Measurements from ENCODE around the gene XPO4.
"Not testable (repeated sequence)": the region's sequence is repeated elsewhere in the genome, so short reads cannot be mapped to it uniquely, and the experiment has no call there.

Gene XPO4

DNA sequence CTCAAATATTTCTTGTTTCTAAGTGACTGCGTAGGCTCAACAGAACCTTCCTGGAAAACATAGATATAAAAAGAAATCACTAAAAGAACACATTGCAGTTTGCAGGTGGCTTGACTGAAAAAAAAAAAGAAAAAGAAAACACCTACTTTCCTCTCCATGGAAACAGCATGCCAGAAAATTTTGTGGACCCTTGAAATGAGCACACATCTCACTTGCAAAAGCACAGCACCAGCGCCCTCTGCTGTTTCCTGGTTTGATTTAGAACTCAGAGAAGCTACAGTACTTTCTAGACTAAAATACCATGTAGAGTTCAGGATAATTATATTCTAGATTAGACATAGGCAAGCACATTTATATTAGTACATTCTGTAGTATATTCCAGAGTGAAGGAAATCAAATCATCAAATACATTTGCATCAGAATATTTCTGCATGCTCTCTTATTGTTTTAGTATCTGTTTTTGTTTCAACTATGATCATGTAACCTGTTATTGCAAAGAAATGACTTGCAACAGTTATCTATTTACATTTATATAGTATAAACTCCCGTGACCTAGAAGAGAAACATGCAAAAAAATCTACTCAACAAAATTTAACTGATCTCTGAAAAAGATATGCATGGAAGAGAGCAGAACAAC lies 22.3 kb upstream of the XPO4 start:
- Histone ChIP-seq H3K4me3 (ENCODE audit: low read depth, low read length) (no peak overlapping the region), H3K27me3 (ENCODE audit: control insufficient read depth, insufficient read depth, low read length) (no peaks in the 10 kb centered on the region), H2AFZ (no peak overlapping the region), H3K4me1 (no peaks in the 10 kb centered on the region), H3K9me3 (ENCODE audit: control insufficient read depth, low read length) (no peaks in the 10 kb centered on the region), H3K9ac (no peak overlapping the region), H3K27ac (no peak overlapping the region), H3K79me2 (no peaks in the 10 kb centered on the region), H3K4me2 (ENCODE audit: low read length) (no peak overlapping the region), H3K36me3 (ENCODE audit: control insufficient read depth, insufficient read depth, low read length) (no peaks in the 10 kb centered on the region)
- TF ChIP-seq, protein P1, sequence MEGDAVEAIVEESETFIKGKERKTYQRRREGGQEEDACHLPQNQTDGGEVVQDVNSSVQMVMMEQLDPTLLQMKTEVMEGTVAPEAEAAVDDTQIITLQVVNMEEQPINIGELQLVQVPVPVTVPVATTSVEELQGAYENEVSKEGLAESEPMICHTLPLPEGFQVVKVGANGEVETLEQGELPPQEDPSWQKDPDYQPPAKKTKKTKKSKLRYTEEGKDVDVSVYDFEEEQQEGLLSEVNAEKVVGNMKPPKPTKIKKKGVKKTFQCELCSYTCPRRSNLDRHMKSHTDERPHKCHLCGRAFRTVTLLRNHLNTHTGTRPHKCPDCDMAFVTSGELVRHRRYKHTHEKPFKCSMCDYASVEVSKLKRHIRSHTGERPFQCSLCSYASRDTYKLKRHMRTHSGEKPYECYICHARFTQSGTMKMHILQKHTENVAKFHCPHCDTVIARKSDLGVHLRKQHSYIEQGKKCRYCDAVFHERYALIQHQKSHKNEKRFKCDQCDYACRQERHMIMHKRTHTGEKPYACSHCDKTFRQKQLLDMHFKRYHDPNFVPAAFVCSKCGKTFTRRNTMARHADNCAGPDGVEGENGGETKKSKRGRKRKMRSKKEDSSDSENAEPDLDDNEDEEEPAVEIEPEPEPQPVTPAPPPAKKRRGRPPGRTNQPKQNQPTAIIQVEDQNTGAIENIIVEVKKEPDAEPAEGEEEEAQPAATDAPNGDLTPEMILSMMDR (IDR thresholded peaks at IDR 0.05), result peak; percentile 52

DNA sequence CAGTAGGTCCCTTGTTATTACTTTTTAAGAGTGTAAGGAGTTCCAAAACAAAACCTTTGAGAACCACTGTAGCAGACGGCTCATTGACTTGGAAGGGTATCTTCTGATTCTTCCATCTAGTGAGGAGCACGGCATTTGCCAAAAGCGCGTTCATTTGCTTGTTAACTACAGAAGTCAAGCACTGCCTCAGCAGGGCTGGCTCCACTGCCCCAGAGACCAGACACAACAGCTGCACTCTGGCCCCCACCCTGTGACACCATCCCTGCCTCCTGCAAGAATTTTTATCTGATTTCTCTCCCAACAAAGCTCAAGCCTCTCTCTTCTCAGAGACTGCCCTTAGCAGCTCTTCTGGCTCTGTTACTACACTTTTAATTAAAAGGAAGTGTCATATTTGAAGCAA lies 20.7 kb upstream of the XPO4 start:
- Histone ChIP-seq H3K4me2 (ENCODE audit: low read length) (no peak overlapping the region), H3K9ac (no peak overlapping the region)
- TF ChIP-seq, protein P1 (IDR thresholded peaks at IDR 0.05), result no peak

DNA sequence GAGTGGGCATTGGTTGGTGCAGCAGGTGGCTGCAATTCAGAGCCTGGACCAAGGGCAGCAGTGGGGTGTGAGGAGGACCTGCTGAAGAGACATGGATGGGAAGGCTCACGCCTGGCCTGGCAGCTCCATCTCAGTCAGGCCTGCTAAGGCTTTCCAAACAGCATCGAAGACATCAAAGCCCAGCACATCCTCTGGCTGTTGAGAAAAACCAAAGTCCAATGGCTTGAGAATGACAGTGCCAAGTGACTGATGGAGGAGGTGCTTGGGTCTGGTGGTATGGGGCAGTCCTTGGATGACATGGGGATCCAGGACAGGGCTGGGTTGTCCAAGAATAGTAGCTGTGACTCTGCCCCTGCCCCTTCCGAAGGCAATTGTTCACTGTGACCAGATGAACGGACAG lies 19.0 kb upstream of the XPO4 start:
- Histone ChIP-seq H3K9me3 (ENCODE audit: control insufficient read depth, low read length) (no peaks in the 10 kb centered on the region), H2AFZ (no peak overlapping the region), H3K79me2 (no peaks in the 10 kb centered on the region), H3K27me3 (ENCODE audit: control insufficient read depth, insufficient read depth, low read length) (no peaks in the 10 kb centered on the region), H3K4me1 (no peaks in the 10 kb centered on the region), H3K27ac (no peak overlapping the region), H3K9ac (no peak overlapping the region), H3K4me3 (ENCODE audit: low read depth, low read length) (no peak overlapping the region), H3K4me2 (ENCODE audit: low read length) (no peak overlapping the region), H3K36me3 (ENCODE audit: control insufficient read depth, insufficient read depth, low read length) (no peaks in the 10 kb centered on the region)
- TF ChIP-seq, protein P1 (IDR thresholded peaks at IDR 0.05), result no peak

More for the DNA sequence above, 20.7 kb upstream of the XPO4 start:
- H3K27ac ChIP-seq, result no peak overlapping the region
- no peaks in the 10 kb centered on the region for H3K36me3 ChIP-seq (ENCODE audit: control insufficient read depth, insufficient read depth, low read length)
- no peak overlapping the region for H3K4me3 ChIP-seq (ENCODE audit: low read depth, low read length)
- no peaks in the 10 kb centered on the region for H3K27me3 ChIP-seq (ENCODE audit: control insufficient read depth, insufficient read depth, low read length)
- H3K4me1 ChIP-seq, result no peaks in the 10 kb centered on the region
- H2AFZ ChIP-seq, result no peak overlapping the region
- H3K79me2 ChIP-seq, result no peaks in the 10 kb centered on the region
- no peaks in the 10 kb centered on the region for H3K9me3 ChIP-seq (ENCODE audit: control insufficient read depth, low read length)

DNA sequence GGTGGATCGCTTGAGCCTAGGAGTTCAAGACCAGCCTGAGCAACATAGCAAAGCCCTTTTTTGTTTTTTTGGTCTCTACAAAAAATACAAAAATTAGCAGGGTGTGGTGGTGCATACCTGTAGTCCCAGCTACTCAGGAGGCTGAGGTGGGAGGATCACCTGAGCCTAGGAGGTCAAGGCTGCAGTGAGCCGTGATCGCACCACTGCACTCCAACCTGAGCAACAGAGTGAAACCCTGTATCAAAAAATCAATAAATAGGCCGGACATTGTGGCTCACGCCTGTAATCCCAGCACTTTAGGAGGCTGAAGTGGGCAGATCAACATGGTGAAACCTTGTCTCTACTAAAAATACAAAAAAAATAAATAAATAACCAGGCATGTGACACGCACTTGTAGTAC lies 13.1 kb upstream of the XPO4 start:
- not testable (repeated sequence) for H3K9me3 ChIP-seq (ENCODE audit: control insufficient read depth, low read length)

DNA sequence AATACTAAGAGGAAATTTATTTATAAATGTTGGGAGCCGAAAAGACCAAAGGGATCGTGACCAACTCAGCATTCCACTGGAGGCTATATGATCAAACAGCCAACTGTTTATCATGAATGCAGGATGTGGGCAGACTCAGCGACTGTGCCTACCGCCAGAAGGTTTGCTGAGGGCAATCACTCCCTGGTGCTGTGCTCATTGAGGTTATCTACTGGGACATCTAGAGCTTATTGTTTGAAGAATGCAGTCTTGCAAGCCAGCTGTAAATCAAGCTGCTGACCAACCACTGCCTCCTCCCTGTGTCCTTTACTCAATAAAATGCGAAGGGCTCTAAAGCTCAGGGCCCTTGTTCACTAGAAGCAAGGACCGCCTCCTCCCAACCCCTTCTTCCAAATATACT lies 8.5 kb upstream of the XPO4 start:
- Histone ChIP-seq H3K27me3 (ENCODE audit: control insufficient read depth, insufficient read depth, low read length) (no peaks in the 10 kb centered on the region), H3K4me2 (ENCODE audit: low read length) (no peak overlapping the region), H3K9ac (no peak overlapping the region), H3K4me1 (no peaks in the 10 kb centered on the region), H3K79me2 (no peaks in the 10 kb centered on the region), H3K9me3 (ENCODE audit: control insufficient read depth, low read length) (no peaks in the 10 kb centered on the region), H2AFZ (no peak overlapping the region), H3K27ac (no peak overlapping the region), H3K36me3 (ENCODE audit: control insufficient read depth, insufficient read depth, low read length) (no peaks in the 10 kb centered on the region), H3K4me3 (ENCODE audit: low read depth, low read length) (no peak overlapping the region)
- TF ChIP-seq, protein P1 (IDR thresholded peaks at IDR 0.05), result no peak

More for the DNA sequence above, 13.1 kb upstream of the XPO4 start:
- H3K4me1 ChIP-seq; H3K4me2 ChIP-seq (ENCODE audit: low read length); H2AFZ ChIP-seq; H3K79me2 ChIP-seq; H3K4me3 ChIP-seq (ENCODE audit: low read depth, low read length); H3K27me3 ChIP-seq (ENCODE audit: control insufficient read depth, insufficient read depth, low read length); H3K27ac ChIP-seq; H3K9ac ChIP-seq; H3K36me3 ChIP-seq (ENCODE audit: control insufficient read depth, insufficient read depth, low read length): not testable (repeated sequence)

Measured in parathyroid adenoma (tissue), 2 donors.